Testis (tissue), 3 donors: Measurements from ENCODE around the gene FAF1. TPM values are rescaled to one million over a fixed set of nuclear protein-coding genes. Genes with fewer than 3 reads are reported as not detected.

Experiments used
- DNase-seq: peaks from one replicate; pipeline ENCODE4 v3.0.0-alpha.2; 2019
- H3K27ac ChIP-seq, 2 donors: fragments of 200-600 bp; sonication (generic); one replicate each; pipeline ENCODE4 v1.5.1; 2019
- H3K27me3 ChIP-seq: fragments of 200-600 bp; sonication (generic); one replicate; pipeline ENCODE4 v1.5.1; 2019
- H3K36me3 ChIP-seq: fragments of 200-600 bp; sonication (generic); one replicate; pipeline ENCODE4 v1.5.1; 2017; ENCODE audit warnings: low read depth; ENCODE audit errors: missing control alignments
- H3K4me1 ChIP-seq: fragments of 200-600 bp; sonication (generic); one replicate; pipeline ENCODE4 v1.5.1; 2019
- H3K4me3 ChIP-seq, 2 donors: fragments of 200-600 bp; sonication (generic); one replicate each; pipeline ENCODE4 v1.5.1; 2017 to 2019
- H3K9me3 ChIP-seq: fragments of 200-600 bp; sonication (generic); one replicate; pipeline ENCODE4 v1.5.1; 2017
- CTCF ChIP-seq, 3 experiments: fragments of 450-650 bp in 2 of 3; fragments of 200-600 bp in 1 of 3; sonication (generic) in 1 of 3; IDR thresholded peaks; one replicate each; pipeline ENCODE4 v1.5.1; 2016 to 2019; ENCODE audit warnings: antibody characterized with exemption in 3 of 3, mild to moderate bottlenecking in 2 of 3, moderate library complexity in 1 of 3
- POLR2A ChIP-seq: fragments of 450-650 bp; IDR thresholded peaks from one replicate; pipeline ENCODE4 v1.6.1; 2017; ENCODE audit warnings: antibody characterized with exemption, mild to moderate bottlenecking, moderate library complexity
- WGBS, 2 donors: methylation state at CpG; one replicate each; pipeline ENCODE4 v1.1.5; 2018; 5-methylcytosine and 5-hydroxymethylcytosine counted together
- intact Hi-C: fragments of 100-400 bp; cut with DNase I; formaldehyde crosslinking; loops from one replicate; pipeline ENCODE4 v1.15.1; 2023; ENCODE audit warnings: low total_unique reads
- polyA plus RNA-seq: library from polyadenylated mRNA; stranded (reverse); fragments of 350-450 nt; fragmentation: Illumina TruSeq; extraction: RNeasy Lipid Tissue Mini Kit (QIAGEN cat#74804); gene quantifications from one replicate; pipeline ENCODE4 v1.2.3, GENCODE V29; 2014; ENCODE audit warnings: low read depth, low replicate concordance; ENCODE audit not compliant: insufficient read depth
- total RNA-seq, 2 donors: library from RNA; depleted of rRNA; stranded (reverse); fragments of >200 nt; gene quantifications; one replicate each; pipeline ENCODE4 v1.2.3, GENCODE V29; 2016

FAF1 gene
- total and polyA plus RNA-seq, 3 donors from 2014 or later, result 46.5 to 236 (median 61.6) TPM

GRCh38 chr1:50973255-50973654, 13.2 kb upstream of the FAF1 start:
- Histone ChIP-seq H3K4me1 (no peaks in the 10 kb centered on the region), H3K36me3 (no peaks in the 10 kb centered on the region), H3K9me3 (no peaks in the 10 kb centered on the region), H3K27ac (peak overlapping the region in 1 of 2 donors; percentile 42), H3K4me3 (no peak overlapping the region), H3K27me3 (no peaks in the 10 kb centered on the region)
- intact Hi-C loops, result no loop called here
- 85 to 95% methylated on average over 1 of the region's 1 CpG for WGBS, 2 donors
- no peak for TF ChIP-seq POLR2A
- no peak for TF ChIP-seq CTCF (IDR thresholded peaks at IDR 0.05)
- DNase-seq, result no peak

DNA sequence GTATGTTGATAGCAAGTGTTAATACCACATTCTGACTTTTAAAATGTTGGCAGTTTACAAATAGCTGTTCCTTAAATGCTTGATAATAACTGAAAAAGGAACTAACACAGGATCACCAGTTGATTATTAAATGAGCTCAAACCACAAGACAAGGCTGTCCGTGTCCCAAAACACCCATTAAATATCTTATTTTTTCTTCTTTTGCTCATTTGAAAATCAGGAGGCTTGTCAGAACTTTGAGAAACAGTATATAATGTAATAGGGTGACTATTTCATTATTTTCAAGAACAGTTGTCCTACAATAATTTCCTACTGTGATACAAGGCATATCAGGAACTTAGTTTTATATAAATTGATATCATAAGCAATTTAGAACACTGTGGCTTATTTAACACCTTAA, 12.7 kb upstream of the FAF1 start:
- no peak for DNase-seq
- H3K4me3 ChIP-seq, result no peak overlapping the region
- TF ChIP-seq POLR2A (no peak), CTCF (IDR thresholded peaks at IDR 0.05) (no peak)
- no peaks in the 10 kb centered on the region for H3K9me3 ChIP-seq
- H3K27me3 ChIP-seq, result no peaks in the 10 kb centered on the region
- H3K36me3 ChIP-seq, result no peaks in the 10 kb centered on the region
- intact Hi-C loops, result no loop called here
- no peaks in the 10 kb centered on the region for H3K4me1 ChIP-seq
- peak overlapping the region in 1 of 2 donors; percentile 42 for H3K27ac ChIP-seq
- 60% methylated on average over 1 of the region's 1 CpG for WGBS, 2 donors

DNA sequence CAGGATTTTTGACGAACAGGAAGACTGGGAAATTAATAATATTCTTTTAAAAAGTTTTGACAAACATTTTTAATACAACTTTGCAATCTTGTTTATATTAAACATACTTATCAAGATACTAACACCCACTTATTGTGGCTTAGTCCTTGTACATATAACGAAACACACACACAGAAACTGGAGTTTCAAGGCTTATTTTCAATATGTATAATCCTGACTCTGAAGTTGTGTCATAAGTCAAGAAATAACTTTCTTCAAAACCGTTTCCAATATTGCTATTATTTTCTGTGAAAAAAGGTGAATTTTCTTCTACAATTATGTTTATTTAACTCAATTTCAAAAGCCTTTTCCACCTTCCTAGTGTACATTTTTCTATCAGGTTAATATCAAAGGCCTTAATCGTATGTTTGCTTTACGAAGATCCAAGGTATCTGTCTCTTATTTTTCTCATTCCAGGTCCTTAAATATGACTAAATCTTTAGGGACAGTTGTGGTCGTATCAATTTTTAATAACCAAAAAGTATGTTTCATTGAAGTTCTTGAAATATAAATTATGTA, 11.8 kb upstream of the FAF1 start:
- Histone ChIP-seq H3K27ac (peak overlapping the region; percentile 9 to 44), H3K4me1 (no peaks in the 10 kb centered on the region), H3K36me3 (no peaks in the 10 kb centered on the region), H3K27me3 (no peaks in the 10 kb centered on the region), H3K4me3 (peak overlapping the region; percentile 74 to 78), H3K9me3 (no peaks in the 10 kb centered on the region)
- no peak for DNase-seq
- 64 to 66% methylated on average over 6 of the region's 6 CpGs for WGBS, 2 donors
- TF ChIP-seq CTCF (IDR thresholded peaks at IDR 0.05) (no peak), POLR2A (no peak)
- intact Hi-C loops, result no loop called here

GRCh38 chr1:50970931-50971582, 11.0 kb upstream of the FAF1 start:
- Histone ChIP-seq H3K9me3 (no peaks in the 10 kb centered on the region), H3K27ac (peak overlapping the region; percentile 62 to 97), H3K4me3 (peak overlapping the region; percentile 74 to 78), H3K4me1 (no peaks in the 10 kb centered on the region), H3K27me3 (no peaks in the 10 kb centered on the region), H3K36me3 (no peaks in the 10 kb centered on the region)
- intact Hi-C loops, result no loop called here
- 9 to 12% methylated on average over 7 of the region's 7 CpGs for WGBS, 2 donors
- no peak for DNase-seq
- TF ChIP-seq POLR2A, result no peak
- no peak for TF ChIP-seq CTCF (IDR thresholded peaks at IDR 0.05)

DNA sequence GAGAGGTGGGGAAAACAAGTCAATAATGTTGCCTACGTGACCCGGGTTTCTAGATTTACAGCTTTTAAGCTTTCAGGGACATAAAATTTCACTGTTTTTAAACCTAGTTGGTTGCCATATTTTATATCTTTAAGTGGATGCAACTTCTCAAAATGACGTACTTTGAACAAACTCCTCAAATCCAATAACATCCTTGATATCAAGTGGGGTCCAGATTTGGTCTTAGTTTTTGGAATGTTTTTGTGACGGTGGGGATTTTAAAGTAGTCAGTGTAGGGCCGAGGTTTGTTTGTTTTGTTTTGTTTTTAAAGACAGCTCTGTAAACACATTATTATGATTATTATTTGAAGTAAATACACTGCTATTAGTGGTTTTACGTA, 10.4 kb upstream of the FAF1 start:
- TF ChIP-seq POLR2A, result no peak
- no peak for TF ChIP-seq CTCF (IDR thresholded peaks at IDR 0.05)
- no peak for DNase-seq
- 8 to 10% methylated on average over 6 of the region's 6 CpGs for WGBS, 2 donors
- peak overlapping the region; percentile 74 to 78 for H3K4me3 ChIP-seq
- no peaks in the 10 kb centered on the region for H3K27me3 ChIP-seq
- peak overlapping the region; percentile 85 to 97 for H3K27ac ChIP-seq
- no peaks in the 10 kb centered on the region for H3K9me3 ChIP-seq
- intact Hi-C loops, result no loop called here
- no peaks in the 10 kb centered on the region for H3K36me3 ChIP-seq
- H3K4me1 ChIP-seq, result no peaks in the 10 kb centered on the region
